Ishikawa (cell line): Measurements from ENCODE around the gene DNAJA3.
A peak's percentile ranks its signal among the peaks of the same experiment; 100 is the strongest.

Source experiments
- CEBPB ChIP-seq: IDR thresholded peaks from 2 replicates; pipeline ENCODE4 v1.6.1; 2012
- CREB1 ChIP-seq: IDR thresholded peaks from 2 replicates; pipeline ENCODE4 v1.6.1; 2012; ENCODE audit warnings: low read depth
- EGR1 ChIP-seq: IDR thresholded peaks from 2 replicates; pipeline ENCODE4 v1.6.1; 2012
- EP300 ChIP-seq: IDR thresholded peaks from 2 replicates; pipeline ENCODE4 v1.6.1; 2012; ENCODE audit warnings: borderline replicate concordance
- FOXM1 ChIP-seq: IDR thresholded peaks from 2 replicates; pipeline ENCODE4 v1.6.1; 2012; ENCODE audit warnings: low read depth, borderline replicate concordance
- NFIC ChIP-seq: IDR thresholded peaks from 2 replicates; pipeline ENCODE4 v1.6.1; 2012
- RAD21 ChIP-seq: IDR thresholded peaks from 2 replicates; pipeline ENCODE4 v1.6.1; 2012; ENCODE audit warnings: low read depth
- TAF1 ChIP-seq: IDR thresholded peaks from 2 replicates; pipeline ENCODE4 v1.6.1; 2012; ENCODE audit warnings: low read depth, mild to moderate bottlenecking
- TCF12 ChIP-seq: IDR thresholded peaks from 2 replicates; pipeline ENCODE4 v1.6.1; 2012; ENCODE audit warnings: low read depth
- TEAD4 ChIP-seq: IDR thresholded peaks from 2 replicates; pipeline ENCODE4 v1.6.1; 2012
- YY1 ChIP-seq: IDR thresholded peaks from 2 replicates; pipeline ENCODE4 v1.6.1; 2012; ENCODE audit warnings: low read depth
- ZBTB7A ChIP-seq: IDR thresholded peaks from 2 replicates; pipeline ENCODE4 v1.6.1; 2012; ENCODE audit warnings: low read depth
- TF ChIP-seq, protein P1 (sequence below): IDR thresholded peaks from 2 replicates; pipeline ENCODE4 v1.6.1; 2012; ENCODE audit warnings: low read depth, mild to moderate bottlenecking
- TF ChIP-seq, protein P2 (sequence below): IDR thresholded peaks from 2 replicates; pipeline ENCODE4 v1.6.1; 2012
- TF ChIP-seq, protein P3 (sequence below): IDR thresholded peaks from 2 replicates; pipeline ENCODE4 v1.6.1; 2012

Gene DNAJA3

DNA sequence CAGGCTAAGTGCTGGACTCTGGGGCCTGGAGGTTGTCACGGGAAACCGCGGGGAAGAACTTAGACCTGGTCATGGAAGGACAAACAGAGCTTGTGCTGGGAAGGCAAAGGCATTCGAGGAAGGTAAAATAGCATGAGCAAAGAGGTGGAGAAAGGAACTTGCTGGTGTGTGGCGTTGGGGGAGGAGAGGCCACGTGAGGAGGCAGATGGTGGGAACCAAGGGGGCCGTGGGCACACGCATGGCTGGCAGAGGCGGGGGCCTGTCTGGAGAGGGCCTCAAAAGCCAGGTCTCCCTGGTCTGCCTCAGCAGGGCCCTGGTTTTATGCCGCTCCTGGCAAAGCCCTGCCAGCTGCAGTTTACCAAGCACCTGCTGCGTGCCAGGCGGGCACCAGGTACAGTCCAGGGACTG is 24.6 kb upstream of the DNAJA3 start:
- TF ChIP-seq EP300 (no peak), TAF1 (no peak), RAD21 (no peak), CREB1 (no peak), NFIC (no peak), ZBTB7A (no peak), TCF12 (no peak), CEBPB (no peak), TEAD4 (no peak), YY1 (no peak), FOXM1 (no peak), EGR1 (no peak)
- TF ChIP-seq, protein P1, sequence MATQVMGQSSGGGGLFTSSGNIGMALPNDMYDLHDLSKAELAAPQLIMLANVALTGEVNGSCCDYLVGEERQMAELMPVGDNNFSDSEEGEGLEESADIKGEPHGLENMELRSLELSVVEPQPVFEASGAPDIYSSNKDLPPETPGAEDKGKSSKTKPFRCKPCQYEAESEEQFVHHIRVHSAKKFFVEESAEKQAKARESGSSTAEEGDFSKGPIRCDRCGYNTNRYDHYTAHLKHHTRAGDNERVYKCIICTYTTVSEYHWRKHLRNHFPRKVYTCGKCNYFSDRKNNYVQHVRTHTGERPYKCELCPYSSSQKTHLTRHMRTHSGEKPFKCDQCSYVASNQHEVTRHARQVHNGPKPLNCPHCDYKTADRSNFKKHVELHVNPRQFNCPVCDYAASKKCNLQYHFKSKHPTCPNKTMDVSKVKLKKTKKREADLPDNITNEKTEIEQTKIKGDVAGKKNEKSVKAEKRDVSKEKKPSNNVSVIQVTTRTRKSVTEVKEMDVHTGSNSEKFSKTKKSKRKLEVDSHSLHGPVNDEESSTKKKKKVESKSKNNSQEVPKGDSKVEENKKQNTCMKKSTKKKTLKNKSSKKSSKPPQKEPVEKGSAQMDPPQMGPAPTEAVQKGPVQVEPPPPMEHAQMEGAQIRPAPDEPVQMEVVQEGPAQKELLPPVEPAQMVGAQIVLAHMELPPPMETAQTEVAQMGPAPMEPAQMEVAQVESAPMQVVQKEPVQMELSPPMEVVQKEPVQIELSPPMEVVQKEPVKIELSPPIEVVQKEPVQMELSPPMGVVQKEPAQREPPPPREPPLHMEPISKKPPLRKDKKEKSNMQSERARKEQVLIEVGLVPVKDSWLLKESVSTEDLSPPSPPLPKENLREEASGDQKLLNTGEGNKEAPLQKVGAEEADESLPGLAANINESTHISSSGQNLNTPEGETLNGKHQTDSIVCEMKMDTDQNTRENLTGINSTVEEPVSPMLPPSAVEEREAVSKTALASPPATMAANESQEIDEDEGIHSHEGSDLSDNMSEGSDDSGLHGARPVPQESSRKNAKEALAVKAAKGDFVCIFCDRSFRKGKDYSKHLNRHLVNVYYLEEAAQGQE, result no peak
- TF ChIP-seq, protein P2, sequence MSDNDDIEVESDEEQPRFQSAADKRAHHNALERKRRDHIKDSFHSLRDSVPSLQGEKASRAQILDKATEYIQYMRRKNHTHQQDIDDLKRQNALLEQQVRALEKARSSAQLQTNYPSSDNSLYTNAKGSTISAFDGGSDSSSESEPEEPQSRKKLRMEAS, result no peak
- TF ChIP-seq, protein P3, sequence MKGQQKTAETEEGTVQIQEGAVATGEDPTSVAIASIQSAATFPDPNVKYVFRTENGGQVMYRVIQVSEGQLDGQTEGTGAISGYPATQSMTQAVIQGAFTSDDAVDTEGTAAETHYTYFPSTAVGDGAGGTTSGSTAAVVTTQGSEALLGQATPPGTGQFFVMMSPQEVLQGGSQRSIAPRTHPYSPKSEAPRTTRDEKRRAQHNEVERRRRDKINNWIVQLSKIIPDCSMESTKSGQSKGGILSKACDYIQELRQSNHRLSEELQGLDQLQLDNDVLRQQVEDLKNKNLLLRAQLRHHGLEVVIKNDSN, result no peak

DNA sequence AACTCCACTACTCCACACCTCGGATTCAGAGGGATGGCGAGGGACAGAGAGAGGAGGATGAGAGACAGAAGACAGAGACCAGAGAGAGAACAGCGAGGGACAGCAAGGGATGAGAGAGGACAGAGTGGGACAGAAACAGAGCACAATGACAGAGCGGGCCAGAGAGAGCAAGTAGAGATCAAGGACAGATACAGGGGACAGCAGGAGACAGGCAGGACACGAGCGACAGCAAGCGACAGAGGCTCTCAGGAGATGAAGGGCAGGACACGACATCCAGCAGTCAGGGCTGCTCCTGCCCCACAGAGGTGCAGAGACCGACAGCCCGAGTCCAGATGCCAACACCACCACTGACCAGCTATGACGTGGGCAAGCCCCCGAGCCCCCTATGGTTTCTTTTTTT is 24.2 kb upstream of the DNAJA3 start:
- TF ChIP-seq TEAD4, result no peak
- TF ChIP-seq, protein P3, result no peak
- TF ChIP-seq NFIC, result no peak
- TF ChIP-seq FOXM1, result no peak
- TF ChIP-seq ZBTB7A, result no peak
- TF ChIP-seq, protein P1, result no peak
- no peak for TF ChIP-seq CEBPB
- no peak for TF ChIP-seq YY1
- no peak for TF ChIP-seq TCF12
- TF ChIP-seq CREB1, result no peak
- no peak for TF ChIP-seq RAD21
- no peak for TF ChIP-seq TAF1
- TF ChIP-seq EGR1, result no peak
- no peak for TF ChIP-seq EP300

DNA sequence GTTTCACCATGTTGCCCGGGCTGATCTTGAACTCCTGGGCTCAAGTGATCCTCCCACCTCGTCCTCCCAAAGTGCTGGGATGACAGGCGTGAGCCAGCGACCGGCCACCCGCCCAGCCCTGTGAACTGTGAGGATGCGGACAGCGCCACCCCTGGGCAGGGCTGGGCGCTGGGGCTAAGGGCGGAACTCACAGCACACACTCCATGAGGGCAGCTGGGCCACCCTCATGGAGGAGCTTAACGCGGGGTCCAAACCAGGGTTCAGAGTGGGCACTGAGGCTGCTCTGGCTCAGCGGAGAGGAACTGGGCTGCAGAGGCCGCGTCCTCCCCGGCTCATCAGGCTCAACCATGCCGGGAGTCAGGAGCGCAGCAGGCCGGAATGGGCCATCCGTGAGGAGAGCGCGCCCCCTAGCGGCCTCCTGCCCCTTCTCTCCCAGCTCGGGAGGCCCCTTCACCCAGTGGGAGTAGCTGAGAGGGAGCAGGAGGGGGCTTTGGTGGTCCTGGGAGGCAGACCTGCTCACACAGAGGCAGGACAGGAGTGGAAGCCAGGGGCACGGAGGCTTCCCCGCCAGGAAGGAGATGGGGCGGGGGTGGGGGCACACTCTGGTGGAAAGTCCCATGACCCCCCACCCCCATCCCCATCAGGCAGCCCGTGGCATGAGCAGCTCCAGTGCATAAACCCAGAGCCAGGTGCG is 23.1 kb upstream of the DNAJA3 start:
- TF ChIP-seq RAD21 (peak; percentile 91), FOXM1 (no peak), NFIC (no peak), ZBTB7A (peak; percentile 85)
- TF ChIP-seq, protein P2, result 0 out of 2 replicates have a peak, but pooled peaks have one; percentile 10

DNA sequence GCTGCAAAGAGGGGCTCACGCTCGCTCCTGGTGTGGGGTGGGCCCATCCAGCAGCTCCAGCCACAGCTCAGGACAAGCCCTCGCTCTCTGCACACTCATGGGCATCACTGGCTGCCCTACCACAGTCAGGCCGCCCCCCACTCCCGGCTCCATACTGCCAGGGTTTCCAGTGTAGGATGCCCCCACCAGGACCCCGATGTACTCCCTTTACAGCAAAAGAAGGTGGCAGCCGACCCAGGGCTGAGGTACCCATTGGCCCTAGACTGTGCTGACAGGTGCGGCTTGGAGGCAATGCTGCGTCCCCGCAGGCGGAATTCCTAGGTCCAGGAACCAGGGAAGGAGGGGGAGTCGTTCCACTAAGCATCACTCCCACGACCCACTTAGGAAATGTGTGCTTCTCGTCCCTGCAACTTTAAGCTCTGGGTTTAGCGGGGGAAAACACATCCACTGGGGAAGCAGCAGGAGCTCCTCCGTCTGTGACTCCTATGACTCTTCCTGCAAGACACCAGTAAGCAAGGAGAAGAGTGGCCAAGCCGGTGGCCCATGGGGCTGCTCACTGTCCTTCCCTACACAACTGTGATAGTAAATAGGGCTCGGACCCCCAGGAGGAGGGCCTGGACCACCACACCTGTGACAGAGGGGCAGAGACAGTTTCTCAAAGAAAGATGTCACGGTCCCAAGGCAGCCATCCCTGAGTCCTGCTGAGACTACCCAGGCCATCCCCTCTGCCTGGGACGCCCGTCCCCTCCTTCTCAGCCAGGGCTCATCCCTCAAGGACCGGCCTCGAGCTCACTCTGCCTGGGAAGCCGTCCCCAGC is 22.3 kb upstream of the DNAJA3 start:
- TF ChIP-seq, protein P1, result no peak
